ENCODE measurements around the gene MAPK10. TPM values are rescaled to one million over a fixed set of nuclear protein-coding genes. Genes with fewer than 3 reads are reported as not detected.

Gene MAPK10
- 3.8 and 8.1 TPM in 2 replicates for total RNA-seq (2014; rRNA removed; shearing (Covaris generic))

DNA sequence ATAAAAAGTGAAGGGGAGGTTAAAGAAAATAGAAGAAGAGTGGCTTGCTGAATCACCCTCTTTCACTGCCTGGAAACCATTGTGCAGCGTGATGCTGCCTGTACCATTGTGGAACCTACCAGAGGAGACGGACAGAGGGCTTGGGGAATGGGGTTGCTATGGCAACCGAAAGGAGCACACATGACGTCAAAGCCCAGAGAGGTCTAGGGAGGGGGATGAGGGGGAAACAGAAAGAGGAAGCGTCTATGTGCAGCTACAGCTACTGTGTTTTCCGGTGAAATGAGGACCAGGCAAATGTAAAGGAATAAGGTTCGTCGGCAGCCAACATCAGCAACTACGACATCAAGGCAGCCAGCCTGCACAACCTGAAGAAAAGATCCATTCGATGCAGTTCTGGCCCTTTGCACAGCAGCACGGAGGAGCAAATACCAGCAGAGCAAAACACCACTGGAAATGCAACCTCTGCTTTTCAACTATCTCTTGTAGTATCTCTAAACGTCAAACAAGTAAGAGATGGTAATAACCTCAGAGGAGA is at the start of gene MAPK10:
MAPK10 (minus strand) TSS at position 110 of the 535 bp plus-strand sequence.
- peak; percentile 94 for DNase-seq (ENCODE audit: low spot score)

DNA sequence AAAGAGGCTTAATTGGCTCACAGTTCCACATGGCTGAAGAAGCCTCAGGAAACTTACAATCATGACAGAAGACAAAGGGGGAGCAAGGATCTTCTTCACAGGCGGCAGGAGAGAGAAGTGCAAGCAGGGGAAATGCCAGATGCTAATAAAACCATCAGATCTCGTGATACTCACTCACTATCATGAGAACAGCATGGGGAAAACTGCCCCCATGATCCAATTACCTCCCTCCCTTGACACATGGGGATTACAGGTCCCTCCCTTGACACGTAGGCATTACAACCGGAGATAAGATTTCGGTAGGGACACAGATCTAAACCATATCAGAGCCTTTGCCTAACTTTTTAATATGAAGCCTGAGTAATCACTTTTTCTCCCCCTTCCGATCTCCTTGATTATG is 43.7 kb upstream of the MAPK10 start:
- no peak for DNase-seq (ENCODE audit: low spot score)

DNA sequence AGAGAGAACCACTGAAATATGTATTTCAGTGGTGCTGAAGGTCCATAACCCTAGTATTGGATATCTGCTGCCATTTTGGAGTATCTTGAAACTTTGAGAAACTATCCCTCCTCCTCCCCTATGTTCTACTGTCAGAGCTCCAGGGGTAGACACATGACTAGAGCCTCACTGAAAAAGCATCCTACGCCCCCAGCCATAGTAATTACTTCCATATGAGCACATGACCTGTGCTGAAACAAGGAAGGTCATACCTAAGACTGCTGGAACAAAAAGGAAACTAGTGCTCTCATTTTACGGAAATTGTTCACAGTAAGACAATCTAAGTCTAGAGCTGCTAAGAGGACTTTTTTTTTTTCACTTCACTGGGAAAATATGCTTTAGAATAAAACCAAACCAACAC is 42.0 kb upstream of the MAPK10 start:
- no peak for DNase-seq (ENCODE audit: low spot score)

DNA sequence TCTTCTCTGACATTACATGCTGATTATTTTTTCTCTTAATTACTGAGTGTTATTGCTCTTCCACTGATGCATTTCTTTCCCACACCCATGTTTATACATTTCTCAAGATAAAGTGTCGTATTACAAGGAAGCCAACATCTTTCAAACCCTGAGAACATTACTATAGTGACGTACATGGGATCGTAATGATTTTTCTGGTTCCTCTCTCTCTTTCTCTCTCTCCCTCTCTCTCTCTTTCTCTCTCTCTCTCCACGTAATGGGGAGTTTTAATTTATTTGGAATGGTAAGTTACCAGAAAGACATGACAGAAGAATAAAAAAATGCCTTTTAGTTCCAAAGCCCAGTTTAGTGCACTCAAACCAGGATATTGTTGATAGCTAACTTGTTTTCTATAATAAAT is 40.4 kb upstream of the MAPK10 start:
- no peak for DNase-seq (ENCODE audit: low spot score)

- no peak for DNase-seq (ENCODE audit: low spot score)
Measured at GRCh38 chr4:86398187-86398586, 38.3 kb upstream of the MAPK10 start.

GRCh38 chr4:86393749-86394148 is 33.9 kb upstream of the MAPK10 start:
- DNase-seq (ENCODE audit: low spot score) = no peak

DNA sequence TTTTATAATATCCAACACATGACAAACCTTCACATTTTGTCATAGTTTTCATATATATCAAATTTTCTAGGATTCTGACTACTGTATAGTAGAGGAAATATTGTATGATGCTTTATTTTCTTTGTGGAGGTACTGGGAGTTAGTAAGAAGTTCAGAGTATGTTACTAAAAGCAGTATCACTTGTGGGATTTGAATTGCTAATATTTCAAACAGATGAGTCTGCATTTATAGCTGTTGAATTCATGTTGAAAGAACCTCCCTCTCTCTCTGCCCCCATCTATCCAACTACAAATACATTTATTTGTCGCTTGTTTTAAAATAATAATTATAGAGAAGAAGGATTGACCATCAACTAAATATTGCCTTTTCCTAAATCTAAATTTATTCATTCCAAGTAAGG is 29.8 kb upstream of the MAPK10 start:
- DNase-seq (ENCODE audit: low spot score) = no peak

DNA sequence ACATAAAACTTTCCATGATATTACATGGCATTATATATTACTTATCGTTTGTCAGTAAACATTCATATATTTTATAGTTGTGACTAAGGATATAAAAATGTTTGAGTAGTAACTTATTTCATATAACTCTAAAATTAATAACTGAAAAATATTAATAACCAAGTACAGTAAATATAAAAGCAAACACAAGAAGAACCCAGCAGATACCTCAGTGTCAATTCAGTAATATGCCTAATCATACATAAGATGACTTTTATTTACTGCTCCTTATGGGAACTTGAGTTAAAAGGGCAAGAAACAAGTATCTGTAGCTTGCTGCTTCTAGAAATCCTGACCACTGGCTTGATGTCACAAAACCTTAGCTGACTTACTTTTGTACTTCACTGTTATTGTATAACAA is 28.4 kb upstream of the MAPK10 start:
- DNase-seq (ENCODE audit: low spot score) = no peak

DNA sequence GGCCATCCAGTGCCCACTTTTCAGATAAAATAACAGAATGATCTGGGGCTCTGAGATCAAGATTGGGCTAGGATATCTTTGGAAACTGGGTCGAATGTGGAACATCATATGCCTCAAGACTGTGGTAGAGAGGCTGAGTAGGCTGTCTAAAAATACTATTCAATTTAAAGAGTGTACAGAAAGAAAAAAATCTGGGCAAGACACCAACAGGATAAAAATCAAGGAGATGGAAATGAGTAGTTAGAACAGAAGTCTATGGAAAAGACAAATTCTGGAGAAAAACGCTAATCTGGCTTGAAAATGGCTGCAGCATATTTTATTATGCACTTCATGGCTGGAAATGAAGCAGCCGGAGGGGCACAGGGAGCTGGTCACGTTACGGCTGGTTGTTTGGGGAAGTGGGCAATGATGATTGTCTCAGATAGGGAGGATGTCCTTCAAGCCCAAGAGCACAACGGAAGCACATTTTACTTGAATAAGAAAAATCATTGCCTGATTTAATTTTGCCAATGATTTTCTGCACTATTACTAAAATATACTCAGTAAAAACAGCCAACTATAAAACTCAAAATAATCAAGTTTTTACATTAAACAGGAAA is 27.1 kb upstream of the MAPK10 start:
- DNase-seq (ENCODE audit: low spot score) = no peak

DNA sequence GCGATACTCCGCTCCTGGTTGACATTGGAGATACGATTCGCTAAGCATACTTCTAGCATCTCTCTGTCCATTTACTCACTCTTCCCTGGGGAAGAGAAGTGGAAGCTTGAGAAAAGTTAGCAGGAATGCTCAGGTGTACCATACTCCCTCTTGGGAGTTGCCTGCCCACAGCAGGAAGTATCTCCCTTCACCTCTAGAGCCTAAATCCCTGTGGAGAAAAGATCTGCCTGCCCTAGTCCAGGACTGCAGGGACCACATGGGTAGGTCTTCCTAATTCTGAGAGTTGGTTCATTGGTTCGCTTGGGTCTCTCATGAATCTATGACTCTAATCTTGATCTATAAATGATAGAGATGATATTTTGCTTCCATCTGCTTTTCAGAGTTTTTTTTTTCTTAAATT is 26.3 kb upstream of the MAPK10 start:
- DNase-seq (ENCODE audit: low spot score) = no peak

DNA sequence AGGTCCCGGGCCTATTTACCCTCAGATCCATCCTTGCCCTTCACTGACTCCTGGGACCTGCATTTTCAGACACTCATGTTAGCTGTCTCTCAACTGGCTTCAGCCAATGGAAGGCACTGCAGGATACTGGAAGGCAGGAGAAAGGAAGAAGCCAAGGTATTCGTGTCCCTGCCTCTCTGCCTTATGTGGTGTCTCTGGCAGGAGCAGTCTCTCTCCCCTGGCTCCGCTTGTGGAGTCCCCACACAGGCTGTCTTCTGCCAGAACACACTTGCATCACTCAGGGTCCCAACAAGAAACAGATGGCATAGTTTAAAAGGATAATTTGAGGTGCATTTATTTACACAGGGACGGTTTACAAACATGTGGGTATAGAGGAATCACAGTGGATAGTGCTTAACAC is 21.6 kb upstream of the MAPK10 start:
- DNase-seq (ENCODE audit: low spot score) = no peak

GRCh38 chr4:86380181-86380724 is 20.4 kb upstream of the MAPK10 start:
- DNase-seq (ENCODE audit: low spot score) = no peak

DNA sequence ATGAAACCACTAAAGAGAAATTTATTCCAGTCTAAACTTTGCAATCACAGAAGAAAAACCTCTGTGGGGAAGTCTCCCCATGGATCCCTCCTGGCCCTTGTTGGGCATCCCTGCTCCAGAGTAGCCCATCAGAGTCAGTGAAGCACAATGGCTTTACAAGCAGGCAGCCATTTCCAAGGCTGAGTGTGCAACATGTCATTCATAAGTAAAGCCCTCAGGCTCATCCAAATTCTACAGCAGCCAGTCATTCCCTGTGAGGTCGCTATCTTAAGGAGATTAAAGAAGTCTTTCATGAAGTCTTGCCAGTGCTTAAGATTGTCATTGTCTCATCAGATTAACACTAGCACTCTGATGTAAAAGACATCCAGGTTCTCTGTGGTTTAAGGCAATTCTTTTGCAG is 17.0 kb upstream of the MAPK10 start:
- no peak for DNase-seq (ENCODE audit: low spot score)

DNA sequence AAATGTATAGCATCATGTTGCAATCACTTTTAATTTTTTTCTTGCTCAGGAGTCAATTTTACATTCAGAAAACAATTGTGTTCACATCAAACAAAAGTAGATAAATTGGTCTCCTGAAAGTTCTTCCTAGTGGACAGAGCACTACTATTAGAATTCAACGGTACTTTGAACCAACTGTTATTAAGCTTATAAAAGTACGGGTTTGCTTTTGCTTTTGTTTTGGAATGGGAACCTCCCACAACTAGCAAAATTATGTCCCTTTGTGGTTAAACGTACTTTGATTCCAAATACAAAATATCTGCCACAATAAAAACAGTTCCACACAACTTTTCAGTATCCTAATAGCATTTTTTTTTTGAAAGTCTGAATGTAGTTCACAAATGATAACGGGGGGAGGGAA is 8.6 kb upstream of the MAPK10 start:
- no peak for DNase-seq (ENCODE audit: low spot score)

GRCh38 chr4:86367577-86367976 is 7.7 kb upstream of the MAPK10 start:
- no peak for DNase-seq (ENCODE audit: low spot score)

GRCh38 chr4:86366920-86367319 is 7.1 kb upstream of the MAPK10 start:
- DNase-seq (ENCODE audit: low spot score) = no peak

- no peak for DNase-seq (ENCODE audit: low spot score)
Measured at GRCh38 chr4:86362510-86362909, 2.7 kb upstream of the MAPK10 start.

- peak; percentile 42 for DNase-seq (ENCODE audit: low spot score)
Measured at GRCh38 chr4:86358257-86358656, 1.6 kb downstream of the MAPK10 start.

DNA sequence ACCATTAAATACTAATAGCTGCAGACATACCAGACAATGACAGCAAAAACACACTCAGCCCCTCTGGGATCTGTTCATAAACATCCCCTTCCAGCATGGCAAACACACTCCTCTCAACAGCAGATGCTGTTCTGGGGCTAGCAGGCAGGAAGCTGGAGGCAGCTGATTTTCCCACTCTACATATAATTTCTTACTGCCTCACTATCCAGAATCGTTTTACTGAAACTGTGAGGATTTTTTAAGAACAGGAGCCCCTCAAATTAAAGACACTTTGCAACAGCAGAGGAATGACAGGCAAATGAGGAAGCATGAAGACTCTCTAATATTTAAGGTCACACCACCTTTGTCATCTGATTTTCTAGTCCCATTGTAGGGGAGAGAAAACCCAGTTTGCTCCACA is 2.2 kb downstream of the MAPK10 start:
- DNase-seq (ENCODE audit: low spot score) = no peak

DNA sequence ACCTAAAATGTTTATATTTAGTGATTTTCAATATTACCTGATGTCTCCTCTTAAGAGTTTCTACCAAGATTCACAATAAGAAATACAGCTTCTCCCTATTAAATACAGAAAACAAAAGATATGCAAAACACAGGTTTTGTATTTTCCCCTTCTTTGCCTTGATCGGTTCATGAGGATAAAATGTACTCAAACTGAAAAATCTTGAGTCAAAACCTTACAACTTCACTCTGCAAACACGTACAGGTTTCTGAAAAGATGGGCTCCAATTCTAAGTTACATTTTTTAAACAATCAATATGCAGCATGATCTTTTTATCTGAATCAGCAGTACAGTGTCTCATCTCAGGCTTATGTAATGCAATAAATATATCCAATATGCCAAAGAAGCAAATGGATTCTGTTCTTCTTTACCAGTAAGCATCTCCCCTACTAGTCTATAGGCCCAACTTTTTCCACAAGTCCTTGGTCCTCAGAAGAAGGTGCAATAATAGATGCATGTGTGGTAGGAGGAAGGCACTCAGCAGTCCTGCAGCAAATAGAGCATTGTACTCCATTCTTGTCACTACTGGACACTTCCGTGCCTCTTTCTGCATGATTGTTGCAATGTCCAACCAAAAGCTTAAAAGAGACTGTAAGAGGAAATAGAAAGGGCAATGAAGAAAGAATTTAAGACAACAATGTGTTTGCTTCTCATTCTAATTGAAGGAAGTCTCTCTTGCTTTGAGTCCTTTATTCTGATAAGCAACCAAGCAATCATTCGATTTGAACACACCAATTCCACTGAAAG is 3.2 kb downstream of the MAPK10 start:
- no peak for DNase-seq (ENCODE audit: low spot score)

DNA sequence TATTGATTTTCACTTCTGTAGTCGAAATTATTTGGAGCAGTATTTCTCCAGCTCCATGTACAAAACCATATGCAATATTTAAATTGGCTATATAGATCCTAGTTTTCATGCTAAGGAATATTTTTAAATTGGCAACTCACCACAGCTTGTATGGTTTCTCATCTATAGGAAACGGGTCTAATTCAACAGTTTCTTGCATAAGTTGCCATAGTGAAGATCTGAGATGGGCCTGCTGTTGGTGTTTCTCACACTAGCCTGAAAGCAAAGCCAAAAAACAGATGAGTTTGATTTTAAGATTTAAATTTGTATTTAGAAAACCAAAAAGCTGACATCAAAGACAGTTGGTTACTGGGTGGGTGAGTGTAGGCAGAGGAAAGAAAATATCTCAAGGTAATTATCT is 5.5 kb downstream of the MAPK10 start:
- no peak for DNase-seq (ENCODE audit: low spot score)

DNA sequence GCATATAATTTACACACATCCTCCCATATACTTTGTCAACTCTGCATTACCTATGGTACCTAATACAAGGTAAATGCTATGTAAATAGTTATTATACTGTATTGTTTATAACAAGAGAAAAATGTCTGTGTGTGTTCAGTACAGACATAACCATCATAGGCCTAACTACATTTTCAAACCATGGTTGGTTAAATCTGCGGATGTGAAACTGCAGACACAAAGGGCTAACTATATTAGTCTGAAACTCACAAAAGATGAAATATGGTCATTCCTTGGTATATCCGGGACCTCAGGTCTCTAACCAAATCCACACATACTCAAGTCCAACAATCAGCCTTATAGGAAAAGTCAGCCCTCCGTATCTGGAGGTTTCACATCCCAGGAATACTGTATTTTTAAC is 13.5 kb downstream of the MAPK10 start:
- DNase-seq (ENCODE audit: low spot score) = no peak

DNA sequence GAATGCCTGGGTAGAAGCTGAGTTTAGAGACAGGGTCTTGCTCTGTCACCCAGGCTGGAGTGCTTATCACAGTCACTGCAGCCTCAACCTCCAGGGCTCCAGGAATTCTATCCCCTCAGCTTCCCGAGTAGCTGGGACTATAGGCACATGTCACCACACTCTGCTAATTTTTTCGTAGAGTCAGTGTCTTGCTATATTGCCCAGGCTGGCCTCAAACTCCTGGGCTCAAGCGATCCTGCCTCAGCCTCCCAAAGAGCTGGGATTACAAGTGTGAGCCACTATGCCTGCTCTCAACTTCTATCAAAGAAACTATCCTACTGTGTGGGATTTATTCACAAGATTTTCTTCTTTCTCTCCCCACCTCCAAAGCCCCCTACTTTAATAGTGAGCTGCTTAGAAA is 15.7 kb downstream of the MAPK10 start:
- DNase-seq (ENCODE audit: low spot score) = no peak
